B cell (primary cell): ENCODE data around the gene APP. TPM values are rescaled to one million over a fixed set of nuclear protein-coding genes. Genes with fewer than 3 reads are reported as not detected.

Experiments used
- ATAC-seq: fragments of 200-7000 bp; cut with Tn5 transposase; one replicate; pipeline ENCODE4 v1.10.0; 2021; ENCODE audit warnings: low read depth, mild to moderate bottlenecking, moderate number of reproducible peaks, moderate library complexity
- CTCF ChIA-PET: fragments of 350-600 bp; sonication (Branson Sonifier 250); formaldehyde crosslinking; loops from one replicate; lab custom pipeline; 2021; ENCODE audit warnings: antibody characterized with exemption, inconsistent platforms; lab: Charles Lee
- POLR2A ChIA-PET: fragments of 350-600 bp; sonication (Branson Sonifier 250); formaldehyde crosslinking; loops from one replicate; lab custom pipeline; 2021; ENCODE audit warnings: antibody characterized with exemption; lab: Charles Lee
- DNase-seq: peaks from one replicate; pipeline ENCODE4 v3.0.0; 2013
- H2AFZ ChIP-seq: 2 replicates; pipeline ENCODE4 v1.6.1; 2012; ENCODE audit warnings: mild to moderate bottlenecking, low read depth, low read length; ENCODE audit not compliant: insufficient read depth, poor library complexity, severe bottlenecking
- H3K27ac ChIP-seq, 2 donors: 1 replicate in 1 of 2; 2 replicates in 1 of 2; pipeline ENCODE4 v1.5.1; 2012 to 2013; ENCODE audit warnings: low read length in 2 of 2, mild to moderate bottlenecking in 2 of 2, moderate library complexity in 1 of 2
- H3K27me3 ChIP-seq, 4 experiments: fragments of 200-600 bp in 1 of 4; sonication (generic) in 1 of 4; replicated peaks in 1 of 4; 1 replicate in 2 of 4; 2 replicates in 2 of 4; pipeline versions ENCODE4 v1.6.1 to v1.7.0; 2013 to 2016; ENCODE audit warnings: low read length in 3 of 4, mild to moderate bottlenecking in 2 of 4, mixed read lengths in 1 of 4, moderate library complexity in 1 of 4; ENCODE audit not compliant: insufficient read depth in 4 of 4, control insufficient read depth in 3 of 4; ENCODE audit errors: control extremely low read depth in 1 of 4
- H3K36me3 ChIP-seq, 2 experiments: replicated peaks in 1 of 2; 1 replicate in 1 of 2; 2 replicates in 1 of 2; pipeline versions ENCODE4 v1.6.1 to v1.7.1; 2013; ENCODE audit warnings: low read length in 1 of 2; ENCODE audit not compliant: insufficient read depth in 2 of 2, control insufficient read depth in 1 of 2; ENCODE audit errors: control extremely low read depth in 1 of 2, extremely low read depth in 1 of 2
- H3K4me1 ChIP-seq, 2 donors: fragments of 200-600 bp in 1 of 2; sonication (generic) in 1 of 2; 1 replicate in 1 of 2; 2 replicates in 1 of 2; pipeline versions ENCODE4 v1.5.1 to v1.6.1; 2013 to 2017; ENCODE audit warnings: low read length in 2 of 2; ENCODE audit not compliant: control insufficient read depth in 2 of 2, insufficient read depth in 2 of 2
- H3K4me2 ChIP-seq: replicated peaks from 2 replicates; pipeline ENCODE3; 2012; ENCODE audit warnings: mild to moderate bottlenecking, low read depth, low read length; ENCODE audit not compliant: poor library complexity, severe bottlenecking
- H3K4me3 ChIP-seq, 5 experiments: fragments of 200-600 bp in 1 of 5; sonication (generic) in 1 of 5; 1 replicate in 3 of 5; 2 replicates in 2 of 5; pipeline versions ENCODE4 v1.5.1 to v1.7.0; 2011 to 2016; ENCODE audit warnings: low read length in 4 of 5, mild to moderate bottlenecking in 4 of 5, low read depth in 2 of 5, control low read depth in 1 of 5, moderate library complexity in 1 of 5; ENCODE audit not compliant: insufficient read depth in 1 of 5; ENCODE audit errors: control extremely low read depth in 1 of 5, extremely low read depth in 1 of 5
- H3K79me2 ChIP-seq: fragments of 200-600 bp; sonication (generic); one replicate; pipeline ENCODE4 v1.6.0; 2016; ENCODE audit warnings: low read length; ENCODE audit not compliant: control insufficient read depth, insufficient read depth
- H3K9ac ChIP-seq: fragments of 200-600 bp; sonication (generic); 2 replicates; pipeline ENCODE4 v1.6.1; 2017; ENCODE audit warnings: mild to moderate bottlenecking, low read length, moderate library complexity
- H3K9me3 ChIP-seq, 3 donors: one replicate each; pipeline versions ENCODE4 v1.6.1 to v1.7.1; 2013; ENCODE audit warnings: low read length in 2 of 3; ENCODE audit not compliant: control insufficient read depth in 2 of 3, insufficient read depth in 1 of 3; ENCODE audit errors: control extremely low read depth in 1 of 3
- H4K20me1 ChIP-seq: 2 replicates; pipeline ENCODE4 v1.6.0; 2012; ENCODE audit warnings: mild to moderate bottlenecking, low read length; ENCODE audit not compliant: insufficient read depth, control insufficient read depth, poor library complexity, severe bottlenecking
- H3K27ac Mint-ChIP-seq: one replicate; pipeline ENCODE4 v1.8.0; 2021; ENCODE audit warnings: mixed read lengths
- H3K27me3 Mint-ChIP-seq: one replicate; pipeline ENCODE4 v1.8.0; 2021; ENCODE audit warnings: mixed read lengths
- H3K4me1 Mint-ChIP-seq: one replicate; pipeline ENCODE4 v1.8.0; 2021; ENCODE audit warnings: mixed read lengths
- H3K4me3 Mint-ChIP-seq: one replicate; pipeline ENCODE4 v1.8.0; 2021; ENCODE audit warnings: mixed read lengths
- H3K9me3 Mint-ChIP-seq: one replicate; pipeline ENCODE4 v1.8.0; 2022; ENCODE audit warnings: mixed read lengths; ENCODE audit not compliant: insufficient read depth
- EZH2 ChIP-seq: IDR thresholded peaks from 2 replicates; pipeline ENCODE4 v1.6.1; 2012; ENCODE audit warnings: borderline replicate concordance, low read depth, mild to moderate bottlenecking, moderate library complexity, low read length; ENCODE audit not compliant: insufficient read depth, poor library complexity, severe bottlenecking
- whole genome bisulfite sequencing: methylation state at CpG from one replicate; pipeline ENCODE4 v1.1.5; 2013; ENCODE audit warnings: missing lambda C conversion rate; ENCODE audit not compliant: insufficient coverage; 5-methylcytosine and 5-hydroxymethylcytosine counted together
- intact Hi-C: fragments of 100-400 bp; cut with micrococcal nuclease; formaldehyde crosslinking; loops from one replicate; pipeline ENCODE4 v1.10.0; 2022
- polyA plus RNA-seq: library from polyadenylated mRNA; depleted of rRNA; stranded (reverse); fragments of >200 nt; gene quantifications from 2 replicates; pipeline ENCODE4 v1.2.3, GENCODE V29; 2012
- total RNA-seq, 2 donors: library from RNA; stranded (reverse); fragments of 120-200 nt in 1 of 2; gene quantifications; 1 replicate in 1 of 2; 2 replicates in 1 of 2; pipeline versions ENCODE4 v1.2.3 to v1.2.4, GENCODE V29; 2013 to 2022
- TF ChIP-seq, protein P1 (sequence below): fragments of 200-600 bp; IDR thresholded peaks from one replicate; pipeline ENCODE4 v1.8.0; 2022; ENCODE audit warnings: antibody characterized with exemption, mild to moderate bottlenecking

The APP gene
- total and polyA plus RNA-seq, 2 donors (not counting 1 experiment from before 2014, with no cell fraction given) = 28.3 to 34.7 TPM

DNA sequence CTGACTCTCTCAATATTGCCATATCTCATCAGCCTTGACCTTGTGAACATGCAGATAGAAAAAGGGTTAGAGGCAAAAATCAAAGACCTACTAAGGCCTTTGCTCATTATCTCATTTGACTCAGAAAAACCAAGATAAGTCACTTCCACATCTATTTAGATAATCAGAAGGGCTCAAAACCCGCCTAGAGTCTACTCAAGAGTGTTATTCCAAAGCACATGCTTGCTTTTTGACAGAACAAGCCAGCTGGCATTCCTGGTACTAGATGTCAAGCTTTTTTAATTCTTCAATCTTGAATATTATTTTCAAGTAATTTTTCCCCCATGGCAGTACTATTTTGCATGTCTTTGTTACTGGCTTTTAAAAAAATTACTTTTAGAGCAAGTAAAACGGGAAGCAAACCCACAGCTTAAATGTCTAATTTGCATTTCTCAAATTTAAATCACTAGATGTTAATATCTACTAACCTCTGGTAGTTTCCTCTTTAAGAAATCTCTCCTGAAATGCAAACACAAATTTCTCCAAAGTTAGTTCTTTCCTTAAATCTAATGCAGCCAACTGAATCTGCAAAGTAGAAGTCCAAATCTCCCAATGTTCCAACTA lies 51.5 kb downstream of the APP start:
- peak; percentile 5 for DNase-seq
- H2AFZ ChIP-seq = no peak overlapping the region
- peaks cover 19 to 29% of the 10 kb centered on the region in 2 donors for H3K4me1 ChIP-seq
- 83% methylated on average over 1 of the region's 2 CpGs for WGBS
- H3K27ac Mint-ChIP-seq = peak overlapping the region; percentile 46
- H3K9me3 Mint-ChIP-seq = no peaks in the 10 kb centered on the region
- H3K4me1 Mint-ChIP-seq = peaks cover 28% of the 10 kb centered on the region
- H3K9ac ChIP-seq = no peak overlapping the region
- H3K4me3 Mint-ChIP-seq = peak overlapping the region; percentile 33
- intact Hi-C loops = no loop called here
- CTCF ChIA-PET = no interaction called here
- peak overlapping the region in 1 of 2 donors; percentile 24 for H3K27ac ChIP-seq
- peak; percentile 39 for ATAC-seq
- H3K9me3 ChIP-seq = no peaks in the 10 kb centered on the region
- H3K36me3 ChIP-seq = no peaks in the 10 kb centered on the region
- peak overlapping the region; percentile 44 for H3K4me2 ChIP-seq
- H3K27me3 ChIP-seq = no peaks in the 10 kb centered on the region
- H3K79me2 ChIP-seq = peaks cover 10% of the 10 kb centered on the region
- POLR2A ChIA-PET = no interaction called here
- H3K4me3 ChIP-seq = no peak overlapping the region
- H3K27me3 Mint-ChIP-seq = no peaks in the 10 kb centered on the region
- TF ChIP-seq, protein P1, sequence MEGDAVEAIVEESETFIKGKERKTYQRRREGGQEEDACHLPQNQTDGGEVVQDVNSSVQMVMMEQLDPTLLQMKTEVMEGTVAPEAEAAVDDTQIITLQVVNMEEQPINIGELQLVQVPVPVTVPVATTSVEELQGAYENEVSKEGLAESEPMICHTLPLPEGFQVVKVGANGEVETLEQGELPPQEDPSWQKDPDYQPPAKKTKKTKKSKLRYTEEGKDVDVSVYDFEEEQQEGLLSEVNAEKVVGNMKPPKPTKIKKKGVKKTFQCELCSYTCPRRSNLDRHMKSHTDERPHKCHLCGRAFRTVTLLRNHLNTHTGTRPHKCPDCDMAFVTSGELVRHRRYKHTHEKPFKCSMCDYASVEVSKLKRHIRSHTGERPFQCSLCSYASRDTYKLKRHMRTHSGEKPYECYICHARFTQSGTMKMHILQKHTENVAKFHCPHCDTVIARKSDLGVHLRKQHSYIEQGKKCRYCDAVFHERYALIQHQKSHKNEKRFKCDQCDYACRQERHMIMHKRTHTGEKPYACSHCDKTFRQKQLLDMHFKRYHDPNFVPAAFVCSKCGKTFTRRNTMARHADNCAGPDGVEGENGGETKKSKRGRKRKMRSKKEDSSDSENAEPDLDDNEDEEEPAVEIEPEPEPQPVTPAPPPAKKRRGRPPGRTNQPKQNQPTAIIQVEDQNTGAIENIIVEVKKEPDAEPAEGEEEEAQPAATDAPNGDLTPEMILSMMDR = no peak
- no peak for TF ChIP-seq EZH2
- no peaks in the 10 kb centered on the region for H4K20me1 ChIP-seq

DNA sequence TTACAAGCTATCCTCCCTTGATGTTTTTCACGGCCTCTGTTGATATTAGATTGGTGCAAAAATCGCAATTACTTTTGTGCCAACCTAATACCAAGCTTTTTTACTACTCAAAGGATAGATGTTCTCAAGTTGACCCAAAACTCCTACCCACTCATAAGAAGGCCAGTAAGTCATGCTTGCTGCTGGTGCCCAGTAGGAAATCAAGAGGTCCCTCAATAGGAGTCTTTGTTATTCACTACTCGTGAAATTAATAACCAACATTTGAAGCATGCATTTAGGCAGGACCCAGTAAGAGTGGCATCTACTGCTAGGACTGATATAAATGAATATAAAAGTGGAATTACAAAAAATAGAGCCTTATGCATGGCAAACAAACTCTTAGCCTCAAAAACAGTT lies 52.6 kb downstream of the APP start:
- Histone ChIP-seq H3K4me3 (no peak overlapping the region), H3K27me3 (no peaks in the 10 kb centered on the region), H3K4me1 (peaks cover 19 to 29% of the 10 kb centered on the region in 2 donors), H3K9ac (no peak overlapping the region), H3K9me3 (no peaks in the 10 kb centered on the region), H4K20me1 (no peaks in the 10 kb centered on the region), H3K27ac (no peak overlapping the region), H3K4me2 (no peak overlapping the region), H3K79me2 (peaks cover 13% of the 10 kb centered on the region), H3K36me3 (no peaks in the 10 kb centered on the region), H2AFZ (no peak overlapping the region)
- intact Hi-C loops = no loop called here
- ChIA-PET POLR2A (no interaction called here), CTCF (no interaction called here)
- Mint-ChIP-seq H3K27me3 (no peaks in the 10 kb centered on the region), H3K4me1 (peaks cover 28% of the 10 kb centered on the region), H3K9me3 (no peaks in the 10 kb centered on the region), H3K27ac (no peak overlapping the region), H3K4me3 (no peak overlapping the region)
- WGBS = no CpG with 5 or more reads among the region's 3 CpGs
- DNase-seq (no peak), ATAC-seq (no peak)
- TF ChIP-seq EZH2 = no peak
- TF ChIP-seq, protein P1 = no peak
